NOMO-1 (cell line): ENCODE measurements around the gene STEAP2.

Source experiments
- DNase-seq, 2 experiments: peaks; one replicate each; lab custom pipeline; 2025; ENCODE audit not compliant: unreplicated experiment in 2 of 2; lab: John Stamatoyannopoulos, UW

STEAP2 gene

DNA sequence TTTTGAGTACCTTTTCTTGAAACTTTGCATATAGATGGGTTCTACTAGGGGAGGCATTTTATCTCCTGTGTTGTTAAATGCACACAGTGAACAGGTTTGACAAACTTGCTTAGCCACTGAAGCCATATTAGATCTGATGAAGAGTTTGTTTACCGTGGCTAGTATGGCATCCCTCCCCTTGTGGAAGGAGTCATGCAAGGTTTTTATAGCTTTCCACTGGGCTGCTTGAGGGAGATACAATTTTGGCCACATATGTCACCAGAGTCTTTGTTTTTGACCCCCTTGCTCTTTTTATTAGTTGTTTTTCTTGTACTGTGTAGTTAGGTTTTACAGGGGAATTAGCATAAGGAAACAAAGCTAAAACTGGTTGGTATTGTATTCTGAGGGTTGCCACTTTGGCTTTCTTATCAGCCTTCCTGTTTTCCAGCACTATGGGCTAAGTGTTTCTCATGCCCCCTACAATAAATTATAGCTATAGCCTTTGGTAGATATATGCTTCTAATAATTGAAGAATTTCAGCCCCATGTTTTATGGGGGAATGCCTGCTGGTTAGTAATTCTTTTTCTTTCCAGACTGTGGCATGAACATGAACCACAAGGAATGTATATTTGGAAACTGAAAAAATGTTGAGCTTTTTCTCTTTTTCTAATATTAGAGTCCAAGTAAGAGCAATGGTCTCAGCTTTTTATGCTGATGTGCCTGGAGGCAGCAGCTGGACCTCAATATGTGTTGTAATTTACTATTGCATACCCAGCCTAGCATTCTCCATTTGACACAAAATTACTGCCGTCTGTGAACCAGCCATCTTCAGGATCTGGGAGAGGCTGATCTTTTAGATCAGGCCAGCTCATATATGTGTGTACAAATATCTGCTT, 18.4 kb upstream of the STEAP2 start:
- no peak for DNase-seq

DNA sequence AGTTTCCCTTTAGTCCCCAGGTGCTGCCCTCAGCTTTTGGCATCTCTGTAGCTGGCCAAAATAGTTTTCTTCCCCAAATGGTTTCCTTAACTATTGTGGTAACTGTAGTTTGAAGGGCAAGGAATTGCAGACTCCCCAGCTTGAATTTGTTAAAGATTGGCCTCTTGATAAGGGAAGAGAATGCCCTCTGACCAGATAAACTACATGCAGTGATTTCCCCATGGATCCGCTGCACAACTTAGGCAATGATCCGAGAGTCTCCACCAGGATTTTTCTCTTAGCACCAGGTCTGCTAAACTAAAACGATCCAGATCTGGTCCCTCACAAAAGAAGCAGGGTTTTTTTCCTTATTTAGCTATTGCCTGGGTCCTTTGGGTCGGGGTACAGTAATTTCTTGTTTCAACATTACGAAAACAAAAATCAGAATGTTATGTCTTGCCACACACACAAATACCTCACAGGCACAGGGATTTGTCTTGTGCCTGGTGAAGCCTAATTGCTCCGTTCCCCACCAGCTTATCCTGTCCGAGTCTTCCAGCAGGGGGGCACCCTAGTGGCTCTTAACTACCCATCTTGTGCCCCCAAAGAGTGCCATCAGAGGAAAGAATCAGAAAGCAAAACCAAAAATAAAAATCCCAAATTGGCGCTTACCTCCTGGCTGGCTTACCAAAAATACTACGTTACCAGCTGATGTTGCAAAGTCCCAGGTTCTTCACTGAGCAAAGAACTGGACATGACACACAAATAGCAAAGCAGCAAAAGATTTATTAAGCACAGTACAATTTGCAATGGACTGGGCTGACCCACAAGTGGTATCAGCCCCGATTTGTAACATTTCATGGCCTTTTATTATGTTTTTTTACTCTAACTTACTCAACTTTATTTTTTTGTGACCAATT, 16.4 kb upstream of the STEAP2 start:
- no peak for DNase-seq

GRCh38 chr7:90201500-90202195, 9.9 kb upstream of the STEAP2 start:
- peak in 1 of 2 experiments; percentile 64 for DNase-seq

GRCh38 chr7:90207956-90208355, 3.6 kb upstream of the STEAP2 start:
- no peak for DNase-seq

GRCh38 chr7:90209776-90210175, 1.8 kb upstream of the STEAP2 start:
- no peak for DNase-seq

DNA sequence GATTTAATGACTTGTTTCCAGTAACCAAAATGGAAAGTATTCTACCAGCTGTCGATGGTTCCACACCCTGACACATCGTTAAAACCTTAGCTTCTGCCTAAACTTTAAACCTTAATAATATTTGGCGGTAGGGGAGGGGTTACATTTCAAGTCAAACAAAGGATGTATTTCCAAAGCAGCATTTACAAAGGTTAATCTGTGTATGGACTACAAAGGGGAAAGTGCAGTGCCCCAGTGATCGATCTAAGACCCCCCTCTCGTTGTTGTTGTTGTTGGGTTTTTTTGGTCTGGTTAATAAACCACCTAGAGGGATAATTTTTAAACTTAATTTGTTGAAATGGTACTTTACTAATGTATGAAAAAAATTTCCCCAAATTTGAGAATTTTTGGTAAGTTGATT, 1.1 kb upstream of the STEAP2 start:
- no peak for DNase-seq

DNA sequence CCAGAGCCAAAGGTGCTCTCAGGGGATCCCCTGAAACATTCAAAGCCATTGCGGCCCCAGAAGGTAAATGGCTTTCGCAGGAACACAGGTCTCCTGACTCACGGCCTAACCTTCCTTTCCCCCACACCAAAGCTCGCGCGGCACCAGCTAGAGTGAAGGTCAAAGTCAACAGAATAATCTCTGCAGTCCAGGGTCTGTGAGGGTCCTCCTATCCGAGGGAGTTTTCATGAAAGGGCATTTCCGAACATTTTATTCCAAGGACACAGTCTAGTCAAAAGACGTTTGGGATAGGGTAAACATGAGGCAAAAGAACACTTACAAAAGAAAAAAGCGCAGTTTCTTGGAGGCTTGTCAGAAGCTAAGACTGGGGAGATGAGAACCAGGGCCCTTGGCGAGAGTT, 559 bp upstream of the STEAP2 start:
- peak in 1 of 2 experiments; percentile 52 for DNase-seq

GRCh38 chr7:90212149-90212495, 582 bp downstream of the STEAP2 start:
- DNase-seq, result no peak

DNA sequence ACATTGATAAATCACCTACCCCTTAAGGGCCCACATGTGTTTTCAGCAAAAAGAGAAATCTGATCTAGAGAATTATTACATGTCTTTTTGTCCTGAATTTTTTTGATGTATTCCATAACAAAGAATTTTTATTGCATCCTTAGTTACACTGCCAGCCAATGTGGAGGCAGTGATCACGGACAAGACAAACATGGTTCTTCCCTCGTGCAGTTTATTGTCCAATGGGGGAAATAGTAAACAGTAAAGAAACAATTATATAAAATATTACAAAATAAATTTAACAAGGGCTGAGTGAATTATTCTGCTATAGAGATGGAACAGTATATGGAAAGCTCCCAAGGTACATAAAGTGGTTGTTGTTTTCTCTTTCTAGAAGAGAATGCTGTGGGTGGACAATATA, 2.0 kb downstream of the STEAP2 start:
- DNase-seq, result no peak

DNA sequence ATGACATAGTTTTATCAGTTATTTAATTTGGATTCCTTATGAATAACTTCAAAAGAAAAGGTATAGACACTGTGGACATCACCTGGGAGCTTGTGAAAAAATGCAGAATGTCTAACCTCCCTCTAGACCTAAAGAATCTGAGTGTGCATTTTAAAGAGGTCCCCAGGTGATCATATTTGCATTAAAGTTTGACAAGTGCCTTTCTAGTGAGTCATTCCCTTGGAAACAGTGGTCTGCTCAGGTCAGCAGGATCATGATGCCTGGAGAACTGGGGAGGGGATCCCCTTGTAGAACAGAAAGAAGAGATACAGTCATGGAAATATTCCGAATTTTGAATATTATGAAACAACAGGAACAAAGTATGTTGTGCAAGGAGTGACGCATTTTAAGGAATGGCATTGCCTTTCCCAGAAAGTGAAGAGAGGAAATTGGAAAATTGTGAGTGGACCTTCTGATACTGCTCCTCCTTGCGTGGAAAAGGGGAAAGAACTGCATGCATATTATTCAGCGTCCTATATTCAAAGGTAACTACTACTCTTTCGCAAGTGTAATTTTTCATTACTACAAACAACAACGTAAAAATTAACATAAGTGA, 4.6 kb downstream of the STEAP2 start:
- DNase-seq, result no peak

GRCh38 chr7:90216771-90217170, 5.2 kb downstream of the STEAP2 start:
- no peak for DNase-seq

DNA sequence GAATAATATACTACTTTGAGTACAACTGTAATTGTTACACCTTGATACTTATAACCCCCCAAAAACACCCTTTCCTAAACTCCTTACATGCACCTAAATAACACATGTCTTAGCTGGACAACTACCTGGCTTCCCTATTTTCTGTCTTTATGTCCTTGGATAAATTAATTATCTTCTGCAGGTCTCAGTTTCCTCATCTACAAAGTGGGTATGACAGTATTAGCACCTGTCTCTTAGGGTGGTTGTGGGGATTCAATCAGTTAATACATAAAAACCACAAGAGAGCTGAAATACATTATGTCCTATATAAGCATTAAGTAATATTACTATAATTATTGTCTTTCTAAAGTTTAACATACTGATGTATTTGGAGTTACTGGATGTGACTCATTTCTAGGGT, 10.8 kb downstream of the STEAP2 start:
- DNase-seq, result no peak

GRCh38 chr7:90222811-90223725, 11.5 kb downstream of the STEAP2 start:
- no peak for DNase-seq

DNA sequence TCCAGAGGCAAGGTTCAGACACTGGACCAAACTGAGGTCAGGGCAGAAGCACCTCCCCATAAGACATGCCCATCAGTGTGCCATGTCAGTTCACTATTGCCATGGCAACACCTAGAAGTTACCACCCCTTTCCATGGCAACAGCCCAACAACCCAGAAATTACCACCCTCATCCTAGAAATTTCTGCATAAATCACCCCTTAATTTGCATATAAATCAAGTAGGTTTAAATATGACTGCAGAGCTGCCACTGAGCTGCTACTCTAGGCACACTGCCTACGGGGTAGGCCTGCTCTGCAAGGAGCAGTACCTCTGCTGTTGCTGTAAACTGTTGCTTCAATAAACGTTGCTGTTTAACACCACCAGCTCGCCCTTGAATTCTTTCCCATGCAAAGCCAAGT, 12.7 kb downstream of the STEAP2 start:
- no peak for DNase-seq

DNA sequence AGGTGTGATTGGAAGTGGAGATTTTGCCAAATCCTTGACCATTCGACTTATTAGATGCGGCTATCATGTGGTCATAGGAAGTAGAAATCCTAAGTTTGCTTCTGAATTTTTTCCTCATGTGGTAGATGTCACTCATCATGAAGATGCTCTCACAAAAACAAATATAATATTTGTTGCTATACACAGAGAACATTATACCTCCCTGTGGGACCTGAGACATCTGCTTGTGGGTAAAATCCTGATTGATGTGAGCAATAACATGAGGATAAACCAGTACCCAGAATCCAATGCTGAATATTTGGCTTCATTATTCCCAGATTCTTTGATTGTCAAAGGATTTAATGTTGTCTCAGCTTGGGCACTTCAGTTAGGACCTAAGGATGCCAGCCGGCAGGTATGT, 13.6 kb downstream of the STEAP2 start:
- DNase-seq, result no peak

GRCh38 chr7:90225601-90226000, 14.1 kb downstream of the STEAP2 start:
- DNase-seq, result no peak

DNA sequence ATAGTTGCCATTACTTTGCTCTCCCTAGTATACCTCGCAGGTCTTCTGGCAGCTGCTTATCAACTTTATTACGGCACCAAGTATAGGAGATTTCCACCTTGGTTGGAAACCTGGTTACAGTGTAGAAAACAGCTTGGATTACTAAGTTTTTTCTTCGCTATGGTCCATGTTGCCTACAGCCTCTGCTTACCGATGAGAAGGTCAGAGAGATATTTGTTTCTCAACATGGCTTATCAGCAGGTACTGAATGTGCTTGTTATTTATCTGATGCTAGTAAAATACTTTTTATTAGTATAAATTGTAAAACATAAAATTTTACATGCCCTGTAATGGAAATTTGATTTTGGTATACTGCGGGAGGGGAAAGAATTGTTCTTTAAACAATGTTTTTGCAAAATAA, 15.7 kb downstream of the STEAP2 start:
- DNase-seq, result no peak

DNA sequence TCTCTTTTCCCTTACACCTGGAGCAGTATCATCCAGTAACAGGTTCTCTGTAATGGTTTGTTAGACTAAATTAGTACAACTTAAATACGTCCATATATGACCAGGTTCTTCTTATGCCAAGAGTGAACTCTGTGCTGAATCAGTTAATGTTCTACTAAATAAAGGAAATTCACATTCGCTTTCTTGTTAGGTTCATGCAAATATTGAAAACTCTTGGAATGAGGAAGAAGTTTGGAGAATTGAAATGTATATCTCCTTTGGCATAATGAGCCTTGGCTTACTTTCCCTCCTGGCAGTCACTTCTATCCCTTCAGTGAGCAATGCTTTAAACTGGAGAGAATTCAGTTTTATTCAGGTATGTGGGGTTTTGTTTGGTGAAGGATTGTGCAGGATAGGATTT, 18.1 kb downstream of the STEAP2 start:
- DNase-seq, result no peak

- no peak for DNase-seq
Observed at GRCh38 chr7:90230834-90231233, 19.3 kb downstream of the STEAP2 start.

- no peak for DNase-seq
Observed at GRCh38 chr7:90231304-90231703, 19.8 kb downstream of the STEAP2 start.
